WTC11 (cell line): ENCODE data around the gene NOG. TPM values are rescaled to one million over a fixed set of nuclear protein-coding genes. Genes with fewer than 3 reads are reported as not detected.

ENCODE experiments used
- ATAC-seq: fragments of 200-7000 bp; cut with Tn5 transposase; 2 replicates; pipeline ENCODE4 v1.10.0; 2021; ENCODE audit warnings: mild to moderate bottlenecking, moderate library complexity
- CTCF ChIA-PET: fragments of 300-600 bp; sonication (Branson Sonifier 250); formaldehyde crosslinking; loops from one replicate; lab custom pipeline; 2021; ENCODE audit warnings: antibody characterized with exemption; lab: Charles Lee
- POLR2A ChIA-PET: fragments of 350-600 bp; sonication (Branson Sonifier 250); formaldehyde crosslinking; loops from one replicate; lab custom pipeline; 2021; ENCODE audit warnings: antibody characterized with exemption; lab: Charles Lee
- DNase-seq: peaks from one replicate; pipeline ENCODE4 v3.0.0; 2021; ENCODE audit warnings: low spot score
- H3K27ac Mint-ChIP-seq: 2 replicates; pipeline ENCODE4 v1.8.0; 2021; ENCODE audit warnings: mixed read lengths
- H3K27me3 Mint-ChIP-seq: 2 replicates; pipeline ENCODE4 v1.8.0; 2021; ENCODE audit warnings: low read depth, mild to moderate bottlenecking, moderate library complexity, mixed read lengths
- H3K36me3 Mint-ChIP-seq: 2 replicates; pipeline ENCODE4 v1.8.0; 2021; ENCODE audit warnings: mixed read lengths
- H3K4me1 Mint-ChIP-seq: 2 replicates; pipeline ENCODE4 v1.8.0; 2022; ENCODE audit warnings: mixed read lengths
- H3K4me3 Mint-ChIP-seq: 2 replicates; pipeline ENCODE4 v1.8.0; 2021; ENCODE audit warnings: mild to moderate bottlenecking, moderate library complexity, mixed read lengths
- H3K9me3 Mint-ChIP-seq: 2 replicates; pipeline ENCODE4 v1.8.0; 2021; ENCODE audit warnings: mixed read lengths
- ATF1 ChIP-seq: sonication (generic); formaldehyde crosslinking; IDR thresholded peaks from 2 replicates; pipeline ENCODE4 v1.8.1; 2023; ENCODE audit warnings: mild to moderate bottlenecking, moderate library complexity, missing genetic modification reagents
- CREB1 ChIP-seq: sonication (generic); formaldehyde crosslinking; IDR thresholded peaks from 2 replicates; pipeline ENCODE4 v1.8.0; 2023; ENCODE audit warnings: mild to moderate bottlenecking, missing genetic modification reagents
- ESRRA ChIP-seq: sonication (generic); formaldehyde crosslinking; IDR thresholded peaks from 2 replicates; pipeline ENCODE4 v1.8.1; 2022; ENCODE audit warnings: mild to moderate bottlenecking, missing genetic modification reagents, borderline replicate concordance
- ETV6 ChIP-seq: sonication (generic); formaldehyde crosslinking; IDR thresholded peaks from 2 replicates; pipeline ENCODE4 v1.8.1; 2022; ENCODE audit warnings: mild to moderate bottlenecking, missing genetic modification reagents
- FOXP1 ChIP-seq: sonication (generic); formaldehyde crosslinking; IDR thresholded peaks from 2 replicates; pipeline ENCODE4 v1.8.0; 2022; ENCODE audit warnings: missing genetic modification reagents, mild to moderate bottlenecking, moderate library complexity, borderline replicate concordance
- HMGA2 ChIP-seq: fragments of 250-450 bp; sonication (Bioruptor Pico); IDR thresholded peaks from 2 replicates; pipeline ENCODE4 v1.4.0; 2021; ENCODE audit warnings: mild to moderate bottlenecking, moderate library complexity
- JUN ChIP-seq: sonication (generic); formaldehyde crosslinking; IDR thresholded peaks from 2 replicates; pipeline ENCODE4 v1.8.0; 2023; ENCODE audit warnings: mild to moderate bottlenecking, missing genetic modification reagents
- MXD4 ChIP-seq: fragments of 250-450 bp; sonication (Bioruptor Pico); IDR thresholded peaks from 2 replicates; pipeline ENCODE4 v1.8.0; 2021; ENCODE audit warnings: mild to moderate bottlenecking, moderate library complexity, borderline replicate concordance
- NFATC4 ChIP-seq: fragments of 250-450 bp; sonication (Bioruptor Pico); IDR thresholded peaks from 2 replicates; pipeline ENCODE4 v1.9.0; 2021; ENCODE audit warnings: mild to moderate bottlenecking
- SMAD4 ChIP-seq: sonication (generic); formaldehyde crosslinking; IDR thresholded peaks from 2 replicates; pipeline ENCODE4 v1.8.0; 2022; ENCODE audit warnings: mild to moderate bottlenecking, missing genetic modification reagents
- ZNF317 ChIP-seq: sonication (generic); formaldehyde crosslinking; IDR thresholded peaks from 2 replicates; pipeline ENCODE4 v1.8.1; 2023; ENCODE audit warnings: low read depth, mild to moderate bottlenecking, moderate library complexity, missing genetic modification reagents, borderline replicate concordance
- ZNF423 ChIP-seq: fragments of 250-450 bp; sonication (Bioruptor Pico); IDR thresholded peaks from 2 replicates; pipeline ENCODE4 v2.1.2; 2022; ENCODE audit warnings: mild to moderate bottlenecking, moderate library complexity
- total RNA-seq: library from RNA; stranded (reverse); gene quantifications from 3 replicates; pipeline ENCODE4 v1.2.3, GENCODE V29; 2021
- TF ChIP-seq, protein P1 (sequence below): sonication (generic); formaldehyde crosslinking; IDR thresholded peaks from 2 replicates; pipeline ENCODE4 v1.8.0; 2023; ENCODE audit warnings: mild to moderate bottlenecking, missing genetic modification reagents
- TF ChIP-seq, protein P2 (sequence below): fragments of 200-600 bp; IDR thresholded peaks from 2 replicates; pipeline ENCODE4 v1.8.0; 2022; ENCODE audit warnings: antibody characterized with exemption
- TF ChIP-seq, protein P3 (sequence below): fragments of 250-450 bp; sonication (Bioruptor Pico); IDR thresholded peaks from 2 replicates; pipeline ENCODE4 v1.8.0; 2021; ENCODE audit warnings: mild to moderate bottlenecking
- TF ChIP-seq, protein P4 (sequence below): sonication (generic); formaldehyde crosslinking; IDR thresholded peaks from 2 replicates; pipeline ENCODE4 v1.8.0; 2022; ENCODE audit warnings: mild to moderate bottlenecking, missing genetic modification reagents
- TF ChIP-seq, protein P5 (sequence below): fragments of 250-450 bp; sonication (Bioruptor Pico); IDR thresholded peaks from 2 replicates; pipeline ENCODE4 v1.9.0; 2021; ENCODE audit warnings: mild to moderate bottlenecking

NOG gene
- total RNA-seq, 1 experiment from 2014 or later, result 1.2 TPM

DNA sequence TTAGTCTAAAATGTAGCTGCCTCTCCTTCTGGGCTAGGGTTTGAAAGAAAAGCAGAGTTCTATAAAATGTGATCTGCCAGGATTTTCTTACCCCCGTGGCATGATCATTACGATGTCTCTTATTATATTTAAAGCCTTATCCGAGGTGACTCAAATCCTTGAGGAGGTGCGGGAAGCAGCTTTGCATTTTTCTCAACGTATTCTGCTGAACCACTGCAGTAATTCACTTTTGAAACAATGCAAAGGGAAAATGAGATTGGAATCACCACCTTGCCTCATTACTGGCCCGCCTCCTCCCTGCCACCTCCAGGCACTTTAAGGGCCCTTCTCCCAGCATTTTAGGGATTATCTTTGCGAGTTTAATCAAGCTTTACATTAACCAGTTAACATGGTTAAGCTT, 9.7 kb upstream of the NOG start (continued):
- TF ChIP-seq, protein P1, sequence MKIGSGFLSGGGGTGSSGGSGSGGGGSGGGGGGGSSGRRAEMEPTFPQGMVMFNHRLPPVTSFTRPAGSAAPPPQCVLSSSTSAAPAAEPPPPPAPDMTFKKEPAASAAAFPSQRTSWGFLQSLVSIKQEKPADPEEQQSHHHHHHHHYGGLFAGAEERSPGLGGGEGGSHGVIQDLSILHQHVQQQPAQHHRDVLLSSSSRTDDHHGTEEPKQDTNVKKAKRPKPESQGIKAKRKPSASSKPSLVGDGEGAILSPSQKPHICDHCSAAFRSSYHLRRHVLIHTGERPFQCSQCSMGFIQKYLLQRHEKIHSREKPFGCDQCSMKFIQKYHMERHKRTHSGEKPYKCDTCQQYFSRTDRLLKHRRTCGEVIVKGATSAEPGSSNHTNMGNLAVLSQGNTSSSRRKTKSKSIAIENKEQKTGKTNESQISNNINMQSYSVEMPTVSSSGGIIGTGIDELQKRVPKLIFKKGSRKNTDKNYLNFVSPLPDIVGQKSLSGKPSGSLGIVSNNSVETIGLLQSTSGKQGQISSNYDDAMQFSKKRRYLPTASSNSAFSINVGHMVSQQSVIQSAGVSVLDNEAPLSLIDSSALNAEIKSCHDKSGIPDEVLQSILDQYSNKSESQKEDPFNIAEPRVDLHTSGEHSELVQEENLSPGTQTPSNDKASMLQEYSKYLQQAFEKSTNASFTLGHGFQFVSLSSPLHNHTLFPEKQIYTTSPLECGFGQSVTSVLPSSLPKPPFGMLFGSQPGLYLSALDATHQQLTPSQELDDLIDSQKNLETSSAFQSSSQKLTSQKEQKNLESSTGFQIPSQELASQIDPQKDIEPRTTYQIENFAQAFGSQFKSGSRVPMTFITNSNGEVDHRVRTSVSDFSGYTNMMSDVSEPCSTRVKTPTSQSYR (CRISPR knock-in tag), result no peak
- TF ChIP-seq HMGA2 (no peak), ZNF317 (CRISPR knock-in tag) (no peak)

DNA sequence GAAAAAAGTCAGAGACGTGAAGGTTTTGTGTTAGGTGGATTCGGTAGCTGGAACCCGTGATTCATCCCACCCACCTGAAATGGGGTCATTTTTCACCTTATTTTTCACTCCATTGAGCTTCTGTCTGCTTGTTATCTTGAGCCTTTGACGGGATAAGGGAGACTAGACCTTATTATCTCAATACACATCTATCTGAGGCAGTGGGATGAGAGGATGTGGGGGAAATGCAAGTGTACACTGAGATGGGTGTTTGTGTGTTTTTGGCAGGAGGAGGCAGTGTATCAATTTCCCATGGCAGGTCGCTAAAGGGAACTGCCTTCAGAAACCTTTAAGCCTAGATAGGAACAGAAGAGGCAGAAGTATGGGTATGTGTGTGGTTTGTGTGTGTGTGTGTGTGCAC, 6.2 kb upstream of the NOG start:
- Mint-ChIP-seq H3K4me3 (no peak overlapping the region), H3K36me3 (no peaks in the 10 kb centered on the region), H3K4me1 (peaks cover 9% of the 10 kb centered on the region), H3K27me3 (peaks cover 29% of the 10 kb centered on the region), H3K27ac (no peak overlapping the region), H3K9me3 (no peaks in the 10 kb centered on the region)
- DNase-seq (no peak), ATAC-seq (no peak)
- CTCF ChIA-PET, result interaction anchor here (0.6 kb wide), 1 partner anchor 112 kb away, joined by 3 read pairs; no protein-coding TSS in a partner anchor
- POLR2A ChIA-PET, result no interaction called here
- TF ChIP-seq, protein P2, sequence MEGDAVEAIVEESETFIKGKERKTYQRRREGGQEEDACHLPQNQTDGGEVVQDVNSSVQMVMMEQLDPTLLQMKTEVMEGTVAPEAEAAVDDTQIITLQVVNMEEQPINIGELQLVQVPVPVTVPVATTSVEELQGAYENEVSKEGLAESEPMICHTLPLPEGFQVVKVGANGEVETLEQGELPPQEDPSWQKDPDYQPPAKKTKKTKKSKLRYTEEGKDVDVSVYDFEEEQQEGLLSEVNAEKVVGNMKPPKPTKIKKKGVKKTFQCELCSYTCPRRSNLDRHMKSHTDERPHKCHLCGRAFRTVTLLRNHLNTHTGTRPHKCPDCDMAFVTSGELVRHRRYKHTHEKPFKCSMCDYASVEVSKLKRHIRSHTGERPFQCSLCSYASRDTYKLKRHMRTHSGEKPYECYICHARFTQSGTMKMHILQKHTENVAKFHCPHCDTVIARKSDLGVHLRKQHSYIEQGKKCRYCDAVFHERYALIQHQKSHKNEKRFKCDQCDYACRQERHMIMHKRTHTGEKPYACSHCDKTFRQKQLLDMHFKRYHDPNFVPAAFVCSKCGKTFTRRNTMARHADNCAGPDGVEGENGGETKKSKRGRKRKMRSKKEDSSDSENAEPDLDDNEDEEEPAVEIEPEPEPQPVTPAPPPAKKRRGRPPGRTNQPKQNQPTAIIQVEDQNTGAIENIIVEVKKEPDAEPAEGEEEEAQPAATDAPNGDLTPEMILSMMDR, result no peak
- no peak for TF ChIP-seq JUN (CRISPR knock-in tag)
- TF ChIP-seq ZNF423 (CRISPR knock-in tag), result no peak
- no peak for TF ChIP-seq NFATC4 (CRISPR knock-in tag)
- TF ChIP-seq, protein P3, sequence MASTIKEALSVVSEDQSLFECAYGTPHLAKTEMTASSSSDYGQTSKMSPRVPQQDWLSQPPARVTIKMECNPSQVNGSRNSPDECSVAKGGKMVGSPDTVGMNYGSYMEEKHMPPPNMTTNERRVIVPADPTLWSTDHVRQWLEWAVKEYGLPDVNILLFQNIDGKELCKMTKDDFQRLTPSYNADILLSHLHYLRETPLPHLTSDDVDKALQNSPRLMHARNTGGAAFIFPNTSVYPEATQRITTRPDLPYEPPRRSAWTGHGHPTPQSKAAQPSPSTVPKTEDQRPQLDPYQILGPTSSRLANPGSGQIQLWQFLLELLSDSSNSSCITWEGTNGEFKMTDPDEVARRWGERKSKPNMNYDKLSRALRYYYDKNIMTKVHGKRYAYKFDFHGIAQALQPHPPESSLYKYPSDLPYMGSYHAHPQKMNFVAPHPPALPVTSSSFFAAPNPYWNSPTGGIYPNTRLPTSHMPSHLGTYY (CRISPR knock-in tag), result no peak
- TF ChIP-seq, protein P4, sequence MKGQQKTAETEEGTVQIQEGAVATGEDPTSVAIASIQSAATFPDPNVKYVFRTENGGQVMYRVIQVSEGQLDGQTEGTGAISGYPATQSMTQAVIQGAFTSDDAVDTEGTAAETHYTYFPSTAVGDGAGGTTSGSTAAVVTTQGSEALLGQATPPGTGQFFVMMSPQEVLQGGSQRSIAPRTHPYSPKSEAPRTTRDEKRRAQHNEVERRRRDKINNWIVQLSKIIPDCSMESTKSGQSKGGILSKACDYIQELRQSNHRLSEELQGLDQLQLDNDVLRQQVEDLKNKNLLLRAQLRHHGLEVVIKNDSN (CRISPR knock-in tag), result no peak
- no peak for TF ChIP-seq FOXP1
- no peak for TF ChIP-seq ETV6 (CRISPR knock-in tag)
- TF ChIP-seq ESRRA (CRISPR knock-in tag), result no peak
- no peak for TF ChIP-seq CREB1 (CRISPR knock-in tag)
- no peak for TF ChIP-seq ATF1 (CRISPR knock-in tag)
- no peak for TF ChIP-seq MXD4 (CRISPR knock-in tag)
- TF ChIP-seq, protein P5, sequence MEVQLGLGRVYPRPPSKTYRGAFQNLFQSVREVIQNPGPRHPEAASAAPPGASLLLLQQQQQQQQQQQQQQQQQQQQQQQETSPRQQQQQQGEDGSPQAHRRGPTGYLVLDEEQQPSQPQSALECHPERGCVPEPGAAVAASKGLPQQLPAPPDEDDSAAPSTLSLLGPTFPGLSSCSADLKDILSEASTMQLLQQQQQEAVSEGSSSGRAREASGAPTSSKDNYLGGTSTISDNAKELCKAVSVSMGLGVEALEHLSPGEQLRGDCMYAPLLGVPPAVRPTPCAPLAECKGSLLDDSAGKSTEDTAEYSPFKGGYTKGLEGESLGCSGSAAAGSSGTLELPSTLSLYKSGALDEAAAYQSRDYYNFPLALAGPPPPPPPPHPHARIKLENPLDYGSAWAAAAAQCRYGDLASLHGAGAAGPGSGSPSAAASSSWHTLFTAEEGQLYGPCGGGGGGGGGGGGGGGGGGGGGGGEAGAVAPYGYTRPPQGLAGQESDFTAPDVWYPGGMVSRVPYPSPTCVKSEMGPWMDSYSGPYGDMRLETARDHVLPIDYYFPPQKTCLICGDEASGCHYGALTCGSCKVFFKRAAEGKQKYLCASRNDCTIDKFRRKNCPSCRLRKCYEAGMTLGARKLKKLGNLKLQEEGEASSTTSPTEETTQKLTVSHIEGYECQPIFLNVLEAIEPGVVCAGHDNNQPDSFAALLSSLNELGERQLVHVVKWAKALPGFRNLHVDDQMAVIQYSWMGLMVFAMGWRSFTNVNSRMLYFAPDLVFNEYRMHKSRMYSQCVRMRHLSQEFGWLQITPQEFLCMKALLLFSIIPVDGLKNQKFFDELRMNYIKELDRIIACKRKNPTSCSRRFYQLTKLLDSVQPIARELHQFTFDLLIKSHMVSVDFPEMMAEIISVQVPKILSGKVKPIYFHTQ, result no peak
- TF ChIP-seq SMAD4 (CRISPR knock-in tag), result no peak
